Measurements from ENCODE around the gene CASP5. TPM values are rescaled to one million over a fixed set of nuclear protein-coding genes. Genes with fewer than 3 reads are reported as not detected.

CASP5 gene
- total RNA-seq, 6 donors from 2014 or later: 1.0 to 4.1 (median 3.2) TPM; not detected in 2

DNA sequence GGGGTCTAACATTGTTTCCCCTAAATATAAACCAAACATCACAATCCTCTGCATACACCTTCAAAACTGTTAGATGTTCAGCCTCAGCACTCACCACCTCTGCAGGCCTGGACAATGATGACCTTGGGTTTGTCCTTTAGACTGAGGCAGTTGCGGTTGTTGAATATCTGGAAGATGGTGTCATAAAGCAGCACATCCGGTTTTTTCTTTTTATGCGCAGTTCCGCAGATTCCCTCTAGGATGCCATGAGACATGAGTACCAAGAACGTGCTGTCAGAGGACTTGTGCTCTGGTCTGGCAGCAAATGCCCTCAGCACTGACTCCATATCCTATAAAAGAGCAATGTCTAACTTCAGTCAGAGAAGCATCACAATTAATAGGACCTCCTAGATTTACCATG lies 22.8 kb downstream of the CASP5 start:
- WGBS, 2 donors: 91 to 96% methylated on average over 5 of the region's 5 CpGs
- H3K9me3 ChIP-seq: no peaks in the 10 kb centered on the region
- ATAC-seq (ENCODE audit: low FRiP score in 2 of 2) (no peak), DNase-seq (no peak)
- no peaks in the 10 kb centered on the region for H3K27me3 ChIP-seq
- H3K36me3 ChIP-seq: no peaks in the 10 kb centered on the region
- no peak overlapping the region for H3K27ac ChIP-seq
- H3K4me1 ChIP-seq: peaks cover 0 to 4% (median 0%) of the 10 kb centered on the region in 4 donors
- TF ChIP-seq, protein P1, sequence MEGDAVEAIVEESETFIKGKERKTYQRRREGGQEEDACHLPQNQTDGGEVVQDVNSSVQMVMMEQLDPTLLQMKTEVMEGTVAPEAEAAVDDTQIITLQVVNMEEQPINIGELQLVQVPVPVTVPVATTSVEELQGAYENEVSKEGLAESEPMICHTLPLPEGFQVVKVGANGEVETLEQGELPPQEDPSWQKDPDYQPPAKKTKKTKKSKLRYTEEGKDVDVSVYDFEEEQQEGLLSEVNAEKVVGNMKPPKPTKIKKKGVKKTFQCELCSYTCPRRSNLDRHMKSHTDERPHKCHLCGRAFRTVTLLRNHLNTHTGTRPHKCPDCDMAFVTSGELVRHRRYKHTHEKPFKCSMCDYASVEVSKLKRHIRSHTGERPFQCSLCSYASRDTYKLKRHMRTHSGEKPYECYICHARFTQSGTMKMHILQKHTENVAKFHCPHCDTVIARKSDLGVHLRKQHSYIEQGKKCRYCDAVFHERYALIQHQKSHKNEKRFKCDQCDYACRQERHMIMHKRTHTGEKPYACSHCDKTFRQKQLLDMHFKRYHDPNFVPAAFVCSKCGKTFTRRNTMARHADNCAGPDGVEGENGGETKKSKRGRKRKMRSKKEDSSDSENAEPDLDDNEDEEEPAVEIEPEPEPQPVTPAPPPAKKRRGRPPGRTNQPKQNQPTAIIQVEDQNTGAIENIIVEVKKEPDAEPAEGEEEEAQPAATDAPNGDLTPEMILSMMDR (IDR thresholded peaks at IDR 0.05): no peak
- TF ChIP-seq EP300 (IDR thresholded peaks at IDR 0.05): no peak
- TF ChIP-seq POLR2AphosphoS5 (IDR thresholded peaks at IDR 0.05): no peak
- TF ChIP-seq POLR2A (IDR thresholded peaks at IDR 0.05): no peak
- no peak overlapping the region for H3K4me3 ChIP-seq

GRCh38 chr11:104999721-105000120 lies 23.2 kb downstream of the CASP5 start:
- H3K4me3 ChIP-seq: no peak overlapping the region
- no peaks in the 10 kb centered on the region for H3K27me3 ChIP-seq
- H3K36me3 ChIP-seq: no peaks in the 10 kb centered on the region
- H3K9me3 ChIP-seq: no peaks in the 10 kb centered on the region
- 56 to 70% methylated on average over 1 of the region's 1 CpG for WGBS, 2 donors
- peaks cover 0 to 1% (median 0%) of the 10 kb centered on the region in 4 donors for H3K4me1 ChIP-seq
- H3K27ac ChIP-seq: no peak overlapping the region
- DNase-seq (no peak), ATAC-seq (ENCODE audit: low FRiP score in 2 of 2) (no peak)
- TF ChIP-seq POLR2AphosphoS5 (IDR thresholded peaks at IDR 0.05) (no peak), POLR2A (IDR thresholded peaks at IDR 0.05) (no peak), EP300 (IDR thresholded peaks at IDR 0.05) (no peak)
- TF ChIP-seq, protein P1 (IDR thresholded peaks at IDR 0.05): no peak

DNA sequence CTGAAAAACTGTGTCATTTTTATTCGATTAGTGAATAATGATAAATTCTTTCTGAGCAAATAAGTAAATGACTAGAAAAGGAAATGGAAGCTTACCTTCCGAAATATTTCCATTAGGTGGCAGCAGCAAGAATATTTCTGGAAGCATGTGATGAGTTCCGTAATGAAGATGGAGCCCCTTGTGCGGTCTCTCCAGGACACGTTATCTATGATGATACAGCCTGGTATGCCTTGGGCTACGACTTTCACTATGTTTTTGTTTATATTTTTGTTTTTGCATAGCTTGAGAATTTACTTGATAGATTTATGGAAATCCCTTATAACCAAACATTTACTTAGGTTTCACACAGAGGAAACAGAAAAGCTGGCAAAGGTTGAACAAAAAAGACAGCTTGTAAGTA lies 25.7 kb downstream of the CASP5 start:
- no peaks in the 10 kb centered on the region for H3K36me3 ChIP-seq
- H3K27ac ChIP-seq: no peak overlapping the region
- no peaks in the 10 kb centered on the region for H3K27me3 ChIP-seq
- no peak for ATAC-seq (ENCODE audit: low FRiP score in 2 of 2)
- H3K4me3 ChIP-seq: no peak overlapping the region
- no peak for DNase-seq
- H3K9me3 ChIP-seq: no peaks in the 10 kb centered on the region
- 82 to 85% methylated on average over 6 of the region's 6 CpGs for WGBS, 2 donors
- TF ChIP-seq EP300 (IDR thresholded peaks at IDR 0.05) (no peak), POLR2A (IDR thresholded peaks at IDR 0.05) (no peak), POLR2AphosphoS5 (IDR thresholded peaks at IDR 0.05) (no peak)
- TF ChIP-seq, protein P1 (IDR thresholded peaks at IDR 0.05): no peak
- no peaks in the 10 kb centered on the region for H3K4me1 ChIP-seq

DNA sequence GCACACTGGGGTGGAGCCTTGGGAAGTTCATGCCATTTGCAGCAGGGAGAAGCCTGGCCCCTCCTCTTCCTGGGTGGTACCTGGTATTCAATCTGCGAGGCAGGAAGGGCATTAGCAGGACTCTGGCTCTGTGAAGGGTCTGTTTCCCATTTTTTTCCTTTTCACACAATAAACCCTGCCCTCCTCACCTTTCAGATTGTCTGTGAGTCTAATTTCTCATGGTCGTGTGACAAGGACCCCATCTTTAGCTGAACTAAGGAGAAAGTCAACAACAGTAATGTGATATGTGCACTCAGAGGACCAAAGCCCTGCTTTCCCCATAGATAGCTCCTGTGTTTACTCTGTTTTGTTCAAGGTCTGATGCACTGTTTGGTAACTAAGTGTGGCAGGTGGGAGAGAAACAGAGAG lies 28.0 kb downstream of the CASP5 start:
- TF ChIP-seq POLR2A (IDR thresholded peaks at IDR 0.05) (no peak), POLR2AphosphoS5 (IDR thresholded peaks at IDR 0.05) (no peak), EP300 (IDR thresholded peaks at IDR 0.05) (no peak)
- TF ChIP-seq, protein P1 (IDR thresholded peaks at IDR 0.05): no peak
- no peak for DNase-seq
- Histone ChIP-seq H3K4me1 (no peaks in the 10 kb centered on the region), H3K27me3 (no peaks in the 10 kb centered on the region), H3K36me3 (no peaks in the 10 kb centered on the region), H3K27ac (no peak overlapping the region), H3K4me3 (no peak overlapping the region), H3K9me3 (no peaks in the 10 kb centered on the region)
- WGBS, 2 donors: 71 to 93% methylated on average over 2 of the region's 2 CpGs
- no peak for ATAC-seq (ENCODE audit: low FRiP score in 2 of 2)

DNA sequence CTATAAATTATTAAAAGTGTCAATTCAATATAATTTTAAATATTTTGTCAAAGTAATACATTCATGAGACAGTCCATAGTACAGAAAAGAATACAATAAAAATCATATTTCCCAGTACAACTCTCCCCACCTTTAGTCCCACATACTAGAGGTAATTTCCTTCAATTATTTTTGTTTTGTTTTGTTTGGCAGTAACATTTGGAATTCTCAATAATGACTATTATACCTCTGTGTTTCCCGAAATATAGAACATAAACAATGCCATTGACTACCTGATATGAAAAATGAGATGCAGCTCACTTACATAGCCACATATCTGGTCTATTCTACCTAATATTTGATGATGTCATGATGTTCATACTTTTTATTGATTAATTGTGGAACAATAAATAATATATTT lies 30.2 kb downstream of the CASP5 start:
- WGBS, 2 donors: 78 to 84% methylated on average over 1 of the region's 1 CpG
- no peak overlapping the region for H3K4me3 ChIP-seq
- DNase-seq (no peak), ATAC-seq (ENCODE audit: low FRiP score in 2 of 2) (no peak)
- no peaks in the 10 kb centered on the region for H3K27me3 ChIP-seq
- H3K27ac ChIP-seq: no peak overlapping the region
- TF ChIP-seq EP300 (IDR thresholded peaks at IDR 0.05): no peak
- TF ChIP-seq, protein P1 (IDR thresholded peaks at IDR 0.05): no peak
- TF ChIP-seq POLR2A (IDR thresholded peaks at IDR 0.05): no peak
- TF ChIP-seq POLR2AphosphoS5 (IDR thresholded peaks at IDR 0.05): no peak
- H3K36me3 ChIP-seq: no peaks in the 10 kb centered on the region
- peaks cover 0 to 7% (median 0%) of the 10 kb centered on the region in 4 donors for H3K9me3 ChIP-seq
- no peaks in the 10 kb centered on the region for H3K4me1 ChIP-seq
